Right lobe of liver (tissue), 4 donors: ENCODE data around the gene H6PD.

Experiments used
- POLR2A ChIP-seq: fragments of 450-650 bp; IDR thresholded peaks from one replicate; pipeline ENCODE4 v1.6.1; 2017; ENCODE audit warnings: antibody characterized with exemption, mild to moderate bottlenecking
- TF ChIP-seq, protein P1 (sequence below), 4 donors: fragments of 200-600 bp in 3 of 4; fragments of 450-650 bp in 1 of 4; IDR thresholded peaks; one replicate each; pipeline versions ENCODE4 v1.5.1 to v1.8.0; 2016 to 2022; ENCODE audit warnings: antibody characterized with exemption in 4 of 4, mild to moderate bottlenecking in 2 of 4
- donor health status: DM: no; HTN: no; CAD: no.
- donor health status: DM: no; HTN: no; CAD: no.
- donor health status: DM: no; HTN: yes; CAD: no.

DNA sequence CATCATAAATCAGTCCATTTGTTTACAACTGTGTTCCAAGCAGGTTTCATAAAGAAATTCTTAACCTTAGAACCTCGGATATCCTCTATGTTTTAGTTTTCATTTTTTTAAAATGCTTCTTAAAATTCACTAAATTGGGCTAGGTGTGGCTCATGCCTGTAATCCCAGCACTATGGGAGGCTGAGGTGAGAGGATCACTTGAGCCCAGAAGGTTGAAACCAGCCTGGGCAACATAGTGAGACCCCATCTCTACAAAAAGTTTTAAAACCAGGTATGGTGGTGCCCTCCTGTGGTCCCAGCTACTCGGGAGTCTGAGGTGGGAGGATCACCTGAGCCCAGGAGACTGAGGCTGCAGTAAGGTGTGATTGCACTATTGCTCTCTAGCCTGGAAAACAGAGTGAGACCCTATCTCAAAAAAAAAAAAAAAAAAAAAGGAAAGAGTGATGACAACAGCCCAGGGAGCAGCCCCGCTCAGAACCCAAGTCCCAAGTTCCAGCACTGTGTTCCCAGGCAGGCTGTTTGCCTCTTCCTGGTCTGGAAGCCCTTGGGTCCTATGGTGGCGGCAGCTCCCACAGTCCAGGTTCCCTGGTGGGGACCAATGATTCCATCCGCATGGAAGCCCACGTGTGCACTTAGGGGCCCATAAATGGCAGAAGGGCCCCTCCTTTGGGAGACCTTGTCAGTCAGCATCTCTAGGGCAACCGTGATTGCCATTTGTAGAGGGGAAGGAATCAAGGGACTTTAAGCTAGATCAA, 33.4 kb downstream of the H6PD start:
- TF ChIP-seq, protein P1, sequence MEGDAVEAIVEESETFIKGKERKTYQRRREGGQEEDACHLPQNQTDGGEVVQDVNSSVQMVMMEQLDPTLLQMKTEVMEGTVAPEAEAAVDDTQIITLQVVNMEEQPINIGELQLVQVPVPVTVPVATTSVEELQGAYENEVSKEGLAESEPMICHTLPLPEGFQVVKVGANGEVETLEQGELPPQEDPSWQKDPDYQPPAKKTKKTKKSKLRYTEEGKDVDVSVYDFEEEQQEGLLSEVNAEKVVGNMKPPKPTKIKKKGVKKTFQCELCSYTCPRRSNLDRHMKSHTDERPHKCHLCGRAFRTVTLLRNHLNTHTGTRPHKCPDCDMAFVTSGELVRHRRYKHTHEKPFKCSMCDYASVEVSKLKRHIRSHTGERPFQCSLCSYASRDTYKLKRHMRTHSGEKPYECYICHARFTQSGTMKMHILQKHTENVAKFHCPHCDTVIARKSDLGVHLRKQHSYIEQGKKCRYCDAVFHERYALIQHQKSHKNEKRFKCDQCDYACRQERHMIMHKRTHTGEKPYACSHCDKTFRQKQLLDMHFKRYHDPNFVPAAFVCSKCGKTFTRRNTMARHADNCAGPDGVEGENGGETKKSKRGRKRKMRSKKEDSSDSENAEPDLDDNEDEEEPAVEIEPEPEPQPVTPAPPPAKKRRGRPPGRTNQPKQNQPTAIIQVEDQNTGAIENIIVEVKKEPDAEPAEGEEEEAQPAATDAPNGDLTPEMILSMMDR (IDR thresholded peaks at IDR 0.05): no peak
- no peak for TF ChIP-seq POLR2A
